Neutrophil (primary cell): ENCODE results near the gene NDOR1.
A peak's percentile ranks its signal among the peaks of the same experiment; 100 is the strongest.

Experiments used
- H3K27ac ChIP-seq: fragments of 200-600 bp; sonication (generic); 2 replicates; pipeline ENCODE4 v1.5.1; 2016; ENCODE audit warnings: mild to moderate bottlenecking, moderate library complexity
- H3K27me3 ChIP-seq: fragments of 200-600 bp; sonication (generic); 2 replicates; pipeline ENCODE4 v1.6.0; 2016; ENCODE audit warnings: mild to moderate bottlenecking
- H3K36me3 ChIP-seq: fragments of 200-600 bp; sonication (generic); 2 replicates; pipeline ENCODE4 v1.5.1; 2017
- H3K4me1 ChIP-seq, 2 experiments: fragments of 200-600 bp in 1 of 2; sonication (generic) in 1 of 2; 1 replicate in 1 of 2; 2 replicates in 1 of 2; pipeline versions ENCODE4 v1.5.1 to v1.6.1; 2013 to 2016; ENCODE audit warnings: low read depth in 1 of 2, low read length in 1 of 2, mild to moderate bottlenecking in 1 of 2, moderate library complexity in 1 of 2; ENCODE audit not compliant: control insufficient read depth in 1 of 2, insufficient read depth in 1 of 2
- H3K4me3 ChIP-seq, 2 experiments: fragments of 200-600 bp in 1 of 2; sonication (generic) in 1 of 2; 1 replicate in 1 of 2; 2 replicates in 1 of 2; pipeline ENCODE4 v1.5.1; 2013 to 2016; ENCODE audit warnings: low read depth in 1 of 2, low read length in 1 of 2, mild to moderate bottlenecking in 1 of 2, moderate library complexity in 1 of 2
- H3K9me3 ChIP-seq: fragments of 200-600 bp; sonication (generic); 2 replicates; pipeline ENCODE4 v1.5.1; 2016
- CTCF ChIP-seq: fragments of 200-600 bp; sonication (generic); IDR thresholded peaks from 2 replicates; pipeline ENCODE4 v1.5.1; 2016; ENCODE audit warnings: antibody characterized with exemption

The NDOR1 gene

GRCh38 chr9:137223078-137223970 lies 17.8 kb downstream of the NDOR1 start:
- no peaks in the 10 kb centered on the region for H3K9me3 ChIP-seq
- peak overlapping the region; percentile 87 for H3K27ac ChIP-seq
- H3K4me3 ChIP-seq = peak overlapping the region; percentile 84 to 94
- H3K4me1 ChIP-seq = peaks cover 15 to 30% of the 10 kb centered on the region in 2 experiments
- peaks cover 2% of the 10 kb centered on the region for H3K36me3 ChIP-seq
- H3K27me3 ChIP-seq = peaks cover 75% of the 10 kb centered on the region
- TF ChIP-seq CTCF = peak; percentile 26

- no peak for TF ChIP-seq CTCF
- H3K4me3 ChIP-seq = peak within 1 kb of the TSS; percentile 84 to 94
- H3K27me3 ChIP-seq = peaks cover 88% of the 10 kb centered on the region
- peak within 1 kb of the TSS; percentile 87 for H3K27ac ChIP-seq
- no peaks in the 10 kb centered on the region for H3K36me3 ChIP-seq
- peaks cover 15 to 30% of the 10 kb centered on the region in 2 experiments for H3K4me1 ChIP-seq
- H3K9me3 ChIP-seq = no peaks in the 10 kb centered on the region
Observed at GRCh38 chr9:137224830-137225694, 19.6 kb downstream of the NDOR1 start, which contains the start of gene CYSRT1. CYSRT1 (plus strand) TSS chr9:137225174; CDS start chr9:137225622, 448 bp downstream.

GRCh38 chr9:137225699-137226331 lies 20.3 kb downstream of the NDOR1 start:
- peaks cover 86% of the 10 kb centered on the region for H3K27me3 ChIP-seq
- no peaks in the 10 kb centered on the region for H3K9me3 ChIP-seq
- peaks cover 15 to 30% of the 10 kb centered on the region in 2 experiments for H3K4me1 ChIP-seq
- H3K4me3 ChIP-seq = no peak overlapping the region
- H3K27ac ChIP-seq = no peak overlapping the region
- H3K36me3 ChIP-seq = no peaks in the 10 kb centered on the region
- TF ChIP-seq CTCF = no peak

- Histone ChIP-seq H3K9me3 (no peaks in the 10 kb centered on the region), H3K36me3 (no peaks in the 10 kb centered on the region), H3K4me1 (peaks cover 15 to 28% of the 10 kb centered on the region in 2 experiments), H3K27ac (no peak overlapping the region), H3K27me3 (peaks cover 79% of the 10 kb centered on the region), H3K4me3 (no peak overlapping the region)
- TF ChIP-seq CTCF = no peak
Observed at GRCh38 chr9:137226338-137227053, 21.0 kb downstream of the NDOR1 start.
